ENCODE results near the gene NLRP5. TPM values are rescaled to one million over a fixed set of nuclear protein-coding genes. Genes with fewer than 3 reads are reported as not detected.

Gene NLRP5
- total and polyA plus RNA-seq, 2 of the 8 experiments (the other 6 are each of a cell fraction or from before 2014, with no cell fraction given), result not detected

DNA sequence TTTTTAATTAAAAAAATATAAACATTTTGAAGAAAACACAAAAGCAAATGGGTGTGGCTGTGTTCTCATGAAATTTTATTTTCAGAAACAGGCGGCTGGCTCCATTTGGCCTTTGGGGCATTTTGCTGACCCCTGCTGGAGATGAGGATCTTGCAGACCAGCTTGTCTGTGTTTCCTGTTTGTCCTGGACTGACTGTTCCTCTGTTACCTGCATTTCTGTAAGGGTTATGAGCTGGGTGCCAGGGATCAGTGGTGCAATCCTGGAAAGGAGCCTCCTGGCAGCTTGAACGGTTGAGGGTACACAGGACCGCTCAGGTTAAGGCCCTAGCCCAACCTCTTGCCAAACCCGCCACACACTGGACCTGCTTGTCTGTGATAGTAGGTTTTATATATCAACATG, 84.6 kb downstream of the NLRP5 start:
- ChIA-PET CTCF (ENCODE audit: partially characterized antibody) (interaction anchor here (0.6 to 6.4 kb wide), 5 partner anchors 10 to 260 kb away, joined by 3 to 36 read pairs (median 4); no protein-coding TSS in a partner anchor), POLR2A (ENCODE audit: partially characterized antibody) (no interaction called here)
- no peak overlapping the region for H4K91ac ChIP-seq (replicated peaks; ENCODE audit: insufficient read length, low read length)
- H3K27me3 ChIP-seq (replicated peaks in 1 of 4; ENCODE audit: control insufficient read depth in 3 of 4, extremely low read depth in 1 of 4, insufficient read depth in 3 of 4, low read length in 3 of 4), result no peaks in the 10 kb centered on the region
- no peaks in the 10 kb centered on the region for H3K36me3 ChIP-seq (ENCODE audit: control insufficient read depth in 2 of 4, insufficient read depth in 4 of 4, low read length in 3 of 4)
- H3K4me2 ChIP-seq (ENCODE audit: insufficient read depth in 1 of 2, low read depth in 2 of 2, low read length in 2 of 2), result no peak overlapping the region
- no peak overlapping the region for H2BK120ac ChIP-seq (replicated peaks; ENCODE audit: low read depth, low read length)
- TF ChIP-seq RAD21 (IDR thresholded peaks at IDR 0.05 in 1 of 2, conservative IDR thresholded peaks at IDR 0.05 in 1 of 2; ENCODE audit: low read depth in 2 of 2, low read length in 2 of 2), result peak; percentile 38 to 42; a peak in 3 of 4 replicates
- TF ChIP-seq, protein P1, sequence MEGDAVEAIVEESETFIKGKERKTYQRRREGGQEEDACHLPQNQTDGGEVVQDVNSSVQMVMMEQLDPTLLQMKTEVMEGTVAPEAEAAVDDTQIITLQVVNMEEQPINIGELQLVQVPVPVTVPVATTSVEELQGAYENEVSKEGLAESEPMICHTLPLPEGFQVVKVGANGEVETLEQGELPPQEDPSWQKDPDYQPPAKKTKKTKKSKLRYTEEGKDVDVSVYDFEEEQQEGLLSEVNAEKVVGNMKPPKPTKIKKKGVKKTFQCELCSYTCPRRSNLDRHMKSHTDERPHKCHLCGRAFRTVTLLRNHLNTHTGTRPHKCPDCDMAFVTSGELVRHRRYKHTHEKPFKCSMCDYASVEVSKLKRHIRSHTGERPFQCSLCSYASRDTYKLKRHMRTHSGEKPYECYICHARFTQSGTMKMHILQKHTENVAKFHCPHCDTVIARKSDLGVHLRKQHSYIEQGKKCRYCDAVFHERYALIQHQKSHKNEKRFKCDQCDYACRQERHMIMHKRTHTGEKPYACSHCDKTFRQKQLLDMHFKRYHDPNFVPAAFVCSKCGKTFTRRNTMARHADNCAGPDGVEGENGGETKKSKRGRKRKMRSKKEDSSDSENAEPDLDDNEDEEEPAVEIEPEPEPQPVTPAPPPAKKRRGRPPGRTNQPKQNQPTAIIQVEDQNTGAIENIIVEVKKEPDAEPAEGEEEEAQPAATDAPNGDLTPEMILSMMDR (IDR thresholded peaks at IDR 0.05; ENCODE audit: control extremely low read depth in 1 of 3, insufficient read depth in 1 of 3, low read depth in 1 of 3, low read length in 3 of 3), result peak; percentile 47 to 61 (median 49)
- TF ChIP-seq RFX5 (IDR thresholded peaks at IDR 0.05; ENCODE audit: borderline replicate concordance, low read depth, low read length), result no peak
- H3K9ac ChIP-seq (replicated peaks in 1 of 4; ENCODE audit: extremely low read depth in 1 of 4, low read depth in 3 of 4, low read length in 3 of 4), result no peak overlapping the region
- no peak overlapping the region for H4K8ac ChIP-seq (ENCODE audit: extremely low read depth, insufficient read depth, low read length)
- H3K4ac ChIP-seq (replicated peaks; ENCODE audit: insufficient read length, low read depth, low read length), result no peak overlapping the region
- H3K79me2 ChIP-seq (ENCODE audit: control insufficient read depth in 1 of 2, insufficient read depth in 2 of 2, low read length in 2 of 2), result no peaks in the 10 kb centered on the region
- H2BK20ac ChIP-seq (ENCODE audit: low read length), result no peak overlapping the region
- H4K20me1 ChIP-seq (replicated peaks in 1 of 2; ENCODE audit: control insufficient read depth in 1 of 2, insufficient read depth in 2 of 2, low read length in 2 of 2), result no peaks in the 10 kb centered on the region
- 71% methylated on average over 4 of the region's 4 CpGs; no CpG with 5 or more reads in 1 of the 2 experiments for WGBS, 2 experiments (ENCODE audit: extremely low coverage in 1 of 2, insufficient coverage in 1 of 2, insufficient read length in 1 of 2, insufficient replicate concordance in 2 of 2, low coverage in 1 of 2, low lambda C conversion rate in 2 of 2, missing lambda C conversion rate in 1 of 2)
- no peak overlapping the region for H2BK5ac ChIP-seq (ENCODE audit: low read depth, low read length)
- no peak overlapping the region for H4K5ac ChIP-seq (ENCODE audit: insufficient read length, low read depth, low read length)
- H3K4me1 ChIP-seq (replicated peaks in 1 of 4; ENCODE audit: control insufficient read depth in 3 of 4, insufficient read depth in 4 of 4, low read length in 3 of 4), result peaks cover 0 to 3% (median 0%) of the 10 kb centered on the region in 4 experiments; a peak in 2 of 7 replicates
- no peaks in the 10 kb centered on the region for H3K9me3 ChIP-seq (ENCODE audit: insufficient read depth in 2 of 2, low read depth in 1 of 2, low read length in 1 of 2)
- H2BK12ac ChIP-seq (ENCODE audit: low read depth, low read length), result no peak overlapping the region
- H3K56ac ChIP-seq (replicated peaks; ENCODE audit: insufficient read length, low read depth, low read length), result no peak overlapping the region
- no peak overlapping the region for H3K4me3 ChIP-seq (ENCODE audit: extremely low read depth in 1 of 4, insufficient read depth in 2 of 4, low read depth in 3 of 4, low read length in 4 of 4)
- no peak overlapping the region for H3K27ac ChIP-seq (ENCODE audit: low read depth, low read length)
- no peak overlapping the region for H2AFZ ChIP-seq (ENCODE audit: low read length)
- H3K79me1 ChIP-seq (ENCODE audit: low read depth, low read length), result no peaks in the 10 kb centered on the region
- no peak overlapping the region for H2AK5ac ChIP-seq (ENCODE audit: low read depth, low read length)
- no peak overlapping the region for H3K18ac ChIP-seq (ENCODE audit: extremely low read depth, low read length)
- H2BK15ac ChIP-seq (ENCODE audit: low read length), result no peak overlapping the region
- no peaks in the 10 kb centered on the region for H3K23me2 ChIP-seq (ENCODE audit: low read depth, low read length)
- H3K14ac ChIP-seq (ENCODE audit: insufficient read length), result no peak overlapping the region
- FAIRE-seq (no peak), DNase-seq (ENCODE audit: low read depth in 1 of 2, low spot score in 2 of 2) (no peak)
- no peak overlapping the region for H3K23ac ChIP-seq (ENCODE audit: insufficient read length)
